GM12878 (cell line): Measurements from ENCODE around the gene F8A1. TPM values are rescaled to one million over a fixed set of nuclear protein-coding genes. Genes with fewer than 3 reads are reported as not detected.

Source experiments
- ATAC-seq: fragments of 200-7000 bp; cut with Tn5 transposase; 3 replicates; pipeline ENCODE4 v1.9.1; 2020; ENCODE audit warnings: mild to moderate bottlenecking, moderate library complexity
- BruUV-seq: library from RNA; stranded (reverse); fragments of 400-500 nt; replicated peaks from 2 replicates; lab custom pipeline; 2021; lab: Mats Ljungman, UMichigan
- CTCF ChIA-PET: fragments of 300-600 bp; sonication (Branson Sonifier 250); formaldehyde crosslinking; extraction: SDS; loops from one replicate; lab custom pipeline; 2021; ENCODE audit warnings: inconsistent platforms; lab: Yijun Ruan, JAX
- POLR2A ChIA-PET: fragments of 350-600 bp; formaldehyde crosslinking; extraction: SDS; loops from one replicate; lab custom pipeline; 2021; ENCODE audit warnings: inconsistent platforms; lab: Charles Lee
- RAD21 ChIA-PET: fragments of 300-600 bp; sonication (Branson Sonifier 250); formaldehyde crosslinking; loops from one replicate; lab custom pipeline; 2023; ENCODE audit warnings: antibody characterized with exemption; ENCODE audit not compliant: unreplicated experiment; lab: Charles Lee
- SMC1A ChIA-PET: fragments of 300-600 bp; sonication (Branson Sonifier 250); formaldehyde crosslinking; loops from one replicate; lab custom pipeline; 2023; ENCODE audit not compliant: unreplicated experiment, uncharacterized antibody; lab: Charles Lee
- DNase-seq: peaks from one replicate; pipeline ENCODE4 v3.0.0-alpha.2; 2011; ENCODE audit warnings: low read depth, low spot score
- FAIRE-seq: peaks from 3 replicates; lab custom pipeline; 2011; peaks lifted over from hg19 to GRCh38; lab: Jason Lieb, UNC
- H2AFZ ChIP-seq: 2 replicates; pipeline ENCODE4 v1.6.0; 2011; ENCODE audit warnings: low read depth, low read length, control low read depth; ENCODE audit not compliant: control insufficient read depth
- H3K27ac ChIP-seq: 2 replicates; pipeline ENCODE4 v1.5.1; 2011; ENCODE audit warnings: control low read depth; ENCODE audit not compliant: control insufficient read depth, insufficient read depth
- H3K27me3 ChIP-seq, 2 experiments: replicated peaks in 1 of 2; 2 replicates each; pipeline versions ENCODE4 v1.6.0 to v1.6.1; 2011; ENCODE audit warnings: low read length in 1 of 2; ENCODE audit not compliant: control insufficient read depth in 2 of 2, insufficient read depth in 2 of 2
- H3K36me3 ChIP-seq, 2 experiments: 2 replicates each; pipeline ENCODE4 v1.5.1; 2011; ENCODE audit warnings: low read length in 1 of 2; ENCODE audit not compliant: control insufficient read depth in 2 of 2, insufficient read depth in 2 of 2
- H3K4me1 ChIP-seq: 2 replicates; pipeline ENCODE4 v1.6.1; 2011; ENCODE audit warnings: mild to moderate bottlenecking, low read length, moderate library complexity, mixed read lengths; ENCODE audit not compliant: control insufficient read depth, insufficient read depth
- H3K4me2 ChIP-seq: 2 replicates; pipeline ENCODE4 v1.6.0; 2011; ENCODE audit warnings: control low read depth; ENCODE audit not compliant: control insufficient read depth, insufficient read depth
- H3K4me3 ChIP-seq: fragments of 200-600 bp; sonication (generic); 2 replicates; pipeline ENCODE4 v1.5.1; 2016
- H3K79me2 ChIP-seq: 2 replicates; pipeline ENCODE4 v1.6.0; 2011; ENCODE audit warnings: low read length; ENCODE audit not compliant: control insufficient read depth, insufficient read depth
- H3K9ac ChIP-seq: 2 replicates; pipeline ENCODE4 v1.8.0; 2011; ENCODE audit warnings: low read length, control low read depth, mixed read lengths; ENCODE audit not compliant: control insufficient read depth, insufficient read depth
- H3K9me3 ChIP-seq: replicated peaks from 3 replicates; pipeline ENCODE4 v1.5.1; 2011; ENCODE audit warnings: mild to moderate bottlenecking, low read length; ENCODE audit not compliant: control insufficient read depth, insufficient read depth
- H4K20me1 ChIP-seq: 2 replicates; pipeline ENCODE4 v1.6.0; 2011; ENCODE audit not compliant: control insufficient read depth, insufficient read depth
- ATF7 ChIP-seq: fragments of 450-650 bp; IDR thresholded peaks from 2 replicates; pipeline ENCODE4 v1.6.1; 2016; ENCODE audit warnings: low read depth, mild to moderate bottlenecking
- CHD1 ChIP-seq: IDR thresholded peaks from 2 replicates; pipeline ENCODE4 v1.6.1; 2012; ENCODE audit warnings: low read depth, low read length, improper control_type of control experiment
- DPF2 ChIP-seq: fragments of 450-650 bp; IDR thresholded peaks from 2 replicates; pipeline ENCODE4 v1.6.1; 2017; ENCODE audit warnings: mild to moderate bottlenecking
- GATAD2B ChIP-seq: fragments of 450-650 bp; conservative IDR thresholded peaks from 2 replicates; pipeline ENCODE4 v1.6.1; 2017; ENCODE audit warnings: low read depth, mild to moderate bottlenecking, moderate library complexity
- IRF4 ChIP-seq: IDR thresholded peaks from 2 replicates; pipeline ENCODE4 v1.6.1; 2011; ENCODE audit warnings: low read depth, low read length
- JUND ChIP-seq: IDR thresholded peaks from 2 replicates; pipeline ENCODE4 v1.6.1; 2012; ENCODE audit warnings: low read depth, mild to moderate bottlenecking, low read length, improper control_type of control experiment, moderate library complexity
- PAX5 ChIP-seq: IDR thresholded peaks from 2 replicates; pipeline ENCODE4 v1.6.1; 2011; ENCODE audit warnings: low read depth, low read length, borderline replicate concordance
- RELA ChIP-seq: fragments of 450-650 bp; IDR thresholded peaks from 2 replicates; pipeline ENCODE4 v1.8.0; 2014; ENCODE audit warnings: borderline replicate concordance; ENCODE audit not compliant: partially characterized antibody
- TCF3 ChIP-seq: IDR thresholded peaks from 2 replicates; pipeline ENCODE4 v1.6.1; 2012; ENCODE audit warnings: low read depth, mild to moderate bottlenecking, low read length, borderline replicate concordance; ENCODE audit not compliant: insufficient read depth
- ZBTB33 ChIP-seq: fragments of 450-650 bp; IDR thresholded peaks from 2 replicates; pipeline ENCODE4 v1.6.1; 2017; ENCODE audit warnings: mild to moderate bottlenecking
- WGBS: methylation state at CpG from one replicate; pipeline ENCODE4 v1.1.6; 2016; ENCODE audit warnings: low lambda C conversion rate; ENCODE audit not compliant: insufficient replicate concordance, insufficient coverage; ENCODE audit errors: missing lambda C conversion rate; 5-methylcytosine and 5-hydroxymethylcytosine counted together
- in situ Hi-C: fragments of 300-500 bp; cut with MboI; formaldehyde crosslinking; loops from 9 replicates; pipeline ENCODE4 v1.14.3; 2018; ENCODE audit warnings: mixed read lengths
- intact Hi-C: fragments of 100-400 bp; cut with micrococcal nuclease; formaldehyde crosslinking; loops from one replicate; pipeline ENCODE4 v1.14.2; 2022; ENCODE audit not compliant: unreplicated experiment
- polyA plus RNA-seq, 11 experiments: library from polyadenylated mRNA; depleted of rRNA in 4 of 11; unstranded in 6 of 11; stranded (reverse) in 5 of 11; fragments of >200 nt; fragmentation: Nextera tagmentation in 4 of 11; fragmentation: Illumina TruSeq in 1 of 11; extraction: Ambion mirVana in 4 of 11; extraction: Trizol in 1 of 11; gene quantifications; 1 replicate in 1 of 11; 2 replicates in 10 of 11; pipeline versions ENCODE4 v1.2.1 to v1.2.3, GENCODE V29; 2011 to 2016; ENCODE audit warnings: inconsistent platforms in 2 of 11, missing spikeins in 2 of 11, low read depth in 1 of 11
- total RNA-seq, 4 experiments: library from RNA; depleted of rRNA in 3 of 4; stranded (reverse); fragments of >200 nt in 3 of 4; fragmentation: Illumina TruSeq in 1 of 4; extraction: Trizol in 1 of 4; gene quantifications; 2 replicates each; pipeline versions ENCODE4 v1.2.1 to v1.2.3, GENCODE V29; 2013 to 2021

The F8A1 gene
- total and polyA plus RNA-seq, 10 of the 15 experiments (the other 5 are each of a cell fraction or from before 2014, with no cell fraction given), result 7.0 to 76.4 (median 16.0) TPM

- in situ Hi-C loops, result no loop called here
- Histone ChIP-seq H3K9ac (no peak overlapping the region), H3K4me3 (no peak overlapping the region), H3K27me3 (no peaks in the 10 kb centered on the region), H3K36me3 (no peaks in the 10 kb centered on the region), H2AFZ (no peak overlapping the region), H3K79me2 (peaks cover 1% of the 10 kb centered on the region), H3K4me2 (no peak overlapping the region), H4K20me1 (no peaks in the 10 kb centered on the region), H3K9me3 (no peaks in the 10 kb centered on the region), H3K4me1 (no peaks in the 10 kb centered on the region), H3K27ac (no peak overlapping the region)
- TF ChIP-seq CHD1, result no peak
- no peak for TF ChIP-seq TCF3
- TF ChIP-seq DPF2, result no peak
- TF ChIP-seq IRF4, result no peak
- TF ChIP-seq PAX5, result no peak
- no peak for TF ChIP-seq RELA
- TF ChIP-seq ZBTB33, result no peak
- TF ChIP-seq GATAD2B, result no peak
- no peak for TF ChIP-seq ATF7
- no peak for TF ChIP-seq JUND
- RAD21 ChIA-PET, result no interaction called here
- no TSS peak for BruUV-seq
- SMC1A ChIA-PET, result no interaction called here
- 7% methylated on average over 1 of the region's 1 CpG for WGBS
- FAIRE-seq, result no peak
- POLR2A ChIA-PET, result no interaction called here
- ATAC-seq, result no peak
- DNase-seq, result no peak
- CTCF ChIA-PET, result no interaction called here
- intact Hi-C loops, result no loop called here
Measured at GRCh38 chrX:154892296-154892695, 6.1 kb downstream of the F8A1 start.
